HG03045 (cell line): Measurements from ENCODE around the gene VKORC1L1.
"Not testable (repeated sequence)": the region's sequence is repeated elsewhere in the genome, so short reads cannot be mapped to it uniquely, and the experiment has no call there.

ENCODE experiments used
- ATAC-seq: cut with Tn5 transposase; IDR thresholded peaks from one replicate; pipeline ENCODE4 v1.9.1; 2021; ENCODE audit warnings: mild to moderate bottlenecking, moderate library complexity; ENCODE audit not compliant: unreplicated experiment

The VKORC1L1 gene

GRCh38 chr7:65880242-65880641 lies 7.4 kb downstream of the VKORC1L1 start:
- not testable (repeated sequence) for ATAC-seq

- ATAC-seq, result not testable (repeated sequence)
These were observed 12.1 kb downstream of the VKORC1L1 start for GRCh38 chr7:65884983-65885382.

- not testable (repeated sequence) for ATAC-seq
These were observed 12.7 kb downstream of the VKORC1L1 start for GRCh38 chr7:65885533-65885932.

- not testable (repeated sequence) for ATAC-seq
These were observed 15.7 kb downstream of the VKORC1L1 start for GRCh38 chr7:65888434-65889156.

- ATAC-seq, result not testable (repeated sequence)
These were observed 16.8 kb downstream of the VKORC1L1 start for GRCh38 chr7:65889722-65890121.

GRCh38 chr7:65892161-65892560 lies 19.3 kb downstream of the VKORC1L1 start:
- no peak for ATAC-seq

GRCh38 chr7:65892835-65893234 lies 20.0 kb downstream of the VKORC1L1 start:
- ATAC-seq, result no peak

GRCh38 chr7:65896279-65896870 lies 23.5 kb downstream of the VKORC1L1 start:
- no peak for ATAC-seq

- ATAC-seq, result not testable (repeated sequence)
These were observed 24.4 kb downstream of the VKORC1L1 start for GRCh38 chr7:65897289-65897688.

GRCh38 chr7:65898677-65899447 lies 26.0 kb downstream of the VKORC1L1 start:
- ATAC-seq, result not testable (repeated sequence)

- no peak for ATAC-seq
These were observed 29.4 kb downstream of the VKORC1L1 start for GRCh38 chr7:65902306-65902705.

GRCh38 chr7:65907501-65908198 lies 34.8 kb downstream of the VKORC1L1 start:
- ATAC-seq, result no peak

GRCh38 chr7:65910237-65910636 lies 37.4 kb downstream of the VKORC1L1 start:
- ATAC-seq, result no peak

- ATAC-seq, result no peak
These were observed 39.4 kb downstream of the VKORC1L1 start for GRCh38 chr7:65912237-65912636.

GRCh38 chr7:65915921-65916657 lies 43.2 kb downstream of the VKORC1L1 start:
- ATAC-seq, result no peak

GRCh38 chr7:65923316-65923715 lies 50.4 kb downstream of the VKORC1L1 start:
- ATAC-seq, result no peak

GRCh38 chr7:65924193-65924592 lies 51.3 kb downstream of the VKORC1L1 start:
- ATAC-seq, result no peak

GRCh38 chr7:65925040-65925439 lies 52.2 kb downstream of the VKORC1L1 start:
- no peak for ATAC-seq

- ATAC-seq, result no peak
These were observed 53.7 kb downstream of the VKORC1L1 start for GRCh38 chr7:65926588-65926987.
